T-helper 1 cell treated with Interleukin-12 subunit alpha and Interleukin-12 subunit beta and Interleukin-4 antibody, amounts not matched to agents 30 ng/mL and 1 ng/mL, for 36 hours (primary cell): Measurements from ENCODE around the gene PGGT1B. TPM values are rescaled to one million over a fixed set of nuclear protein-coding genes. Genes with fewer than 3 reads are reported as not detected.

Experiments
- intact Hi-C: fragments of 100-400 bp; cut with micrococcal nuclease; formaldehyde crosslinking; loops from one replicate; pipeline ENCODE4 v1.15.1; 2024
- total RNA-seq: library from RNA; stranded (reverse); gene quantifications from 2 replicates; pipeline ENCODE4 v1.2.3, GENCODE V29; 2022

PGGT1B gene
- total RNA-seq, result 44.8 and 45.4 TPM in 2 replicates

- intact Hi-C loops, result loop anchor here (1.0 to 2.0 kb wide), 7 partner anchors 34 to 822 kb away; partner anchors contain the start of genes AP3S1, ATG12, CCDC112 and COMMD10
These were observed at the start of gene PGGT1B for GRCh38 chr5:115262321-115263077. TSS of gene PGGT1B (minus strand) at chr5:115262877. CDS start at chr5:115262851, 26 bp downstream.

- intact Hi-C loops, result loop anchor here (1.0 to 5.0 kb wide), 8 partner anchors 67 to 758 kb away; partner anchors contain the start of gene FEM1C
These were observed 47.2 kb upstream of the PGGT1B start for GRCh38 chr5:115309751-115310370.

- intact Hi-C loops, result loop anchor here (1.0 to 5.0 kb wide), 7 partner anchors 212 to 759 kb away; partner anchors contain the start of gene FEM1C
These were observed 46.1 kb upstream of the PGGT1B start for GRCh38 chr5:115308815-115309214.

- intact Hi-C loops, result loop anchor here (5.0 kb wide), 1 partner anchor 209 kb away; no protein-coding TSS in a partner anchor
These were observed 43.4 kb upstream of the PGGT1B start for GRCh38 chr5:115306011-115306536.

- intact Hi-C loops, result no loop called here
These were observed 41.8 kb upstream of the PGGT1B start for GRCh38 chr5:115304496-115304895.

GRCh38 chr5:115298811-115299210, 36.1 kb upstream of the PGGT1B start:
- intact Hi-C loops, result loop anchor here (5.0 kb wide), 1 partner anchor 223 kb away; no protein-coding TSS in a partner anchor

- intact Hi-C loops, result loop anchor here (5.0 kb wide), 1 partner anchor 225 kb away; no protein-coding TSS in a partner anchor
These were observed 34.4 kb upstream of the PGGT1B start for GRCh38 chr5:115297031-115297430.

GRCh38 chr5:115296124-115297022, 33.7 kb upstream of the PGGT1B start, which contains the start of gene CCDC112:
TSS of gene CCDC112 (minus strand) at chr5:115296654. CDS start at chr5:115296543, 111 bp downstream.
- intact Hi-C loops, result loop anchor here (1.0 to 5.0 kb wide), 7 partner anchors 34 to 545 kb away; partner anchors contain the start of genes AP3S1, ATG12, FEM1C and PGGT1B

- intact Hi-C loops, result loop anchor here (1.0 to 5.0 kb wide), 7 partner anchors 33 to 546 kb away; partner anchors contain the start of genes AP3S1, ATG12, FEM1C and PGGT1B
These were observed 33.1 kb upstream of the PGGT1B start for GRCh38 chr5:115295777-115296123.

- intact Hi-C loops, result no loop called here
These were observed 28.7 kb upstream of the PGGT1B start for GRCh38 chr5:115291397-115291796.

GRCh38 chr5:115289104-115289503, 26.4 kb upstream of the PGGT1B start:
- intact Hi-C loops, result no loop called here

- intact Hi-C loops, result no loop called here
These were observed 21.3 kb upstream of the PGGT1B start for GRCh38 chr5:115284021-115284420.

GRCh38 chr5:115282131-115282530, 19.5 kb upstream of the PGGT1B start:
- intact Hi-C loops, result no loop called here

- intact Hi-C loops, result no loop called here
These were observed 11.9 kb upstream of the PGGT1B start for GRCh38 chr5:115274584-115274983.

GRCh38 chr5:115272297-115272958, 9.8 kb upstream of the PGGT1B start:
- intact Hi-C loops, result no loop called here

GRCh38 chr5:115271295-115272050, 8.8 kb upstream of the PGGT1B start:
- intact Hi-C loops, result no loop called here

GRCh38 chr5:115267617-115268016, 4.9 kb upstream of the PGGT1B start:
- intact Hi-C loops, result no loop called here

GRCh38 chr5:115265220-115265619, 2.5 kb upstream of the PGGT1B start:
- intact Hi-C loops, result no loop called here

GRCh38 chr5:115264786-115265185, 2.1 kb upstream of the PGGT1B start:
- intact Hi-C loops, result no loop called here

- intact Hi-C loops, result loop anchor here (2.0 kb wide), 1 partner anchor 822 kb away; the partner anchor contains the start of gene COMMD10
These were observed 352 bp upstream of the PGGT1B start for GRCh38 chr5:115263078-115263380.
